Measurements from ENCODE around the gene LCA5L. TPM values are rescaled to one million over a fixed set of nuclear protein-coding genes. Genes with fewer than 3 reads are reported as not detected.
A peak's percentile ranks its signal among the peaks of the same experiment; 100 is the strongest.
"Not testable (repeated sequence)": the region's sequence is repeated elsewhere in the genome, so short reads cannot be mapped to it uniquely, and the experiment has no call there.

The LCA5L gene
- polyA plus RNA-seq, 4 donors: 3.8 to 8.2 (median 4.4) TPM

GRCh38 chr21:39388811-39389155 is 56.8 kb downstream of the LCA5L start:
- DNase-seq (ENCODE audit: low read depth in 4 of 4, low spot score in 3 of 4): no peak

- DNase-seq (ENCODE audit: low read depth in 4 of 4, low spot score in 3 of 4): peak in 3 of 4 donors; percentile 61 to 72 (median 71)
Measured at GRCh38 chr21:39388038-39388810, 57.4 kb downstream of the LCA5L start.

GRCh38 chr21:39387461-39388037 is 58.0 kb downstream of the LCA5L start:
- DNase-seq (ENCODE audit: low read depth in 4 of 4, low spot score in 3 of 4): peak; percentile 67 to 79 (median 76)

GRCh38 chr21:39386899-39387298 is 58.7 kb downstream of the LCA5L start:
- no peak for DNase-seq (ENCODE audit: low read depth in 4 of 4, low spot score in 3 of 4)

- DNase-seq (ENCODE audit: low read depth in 4 of 4, low spot score in 3 of 4): no peak
Measured at GRCh38 chr21:39386194-39386593, 59.4 kb downstream of the LCA5L start.

DNA sequence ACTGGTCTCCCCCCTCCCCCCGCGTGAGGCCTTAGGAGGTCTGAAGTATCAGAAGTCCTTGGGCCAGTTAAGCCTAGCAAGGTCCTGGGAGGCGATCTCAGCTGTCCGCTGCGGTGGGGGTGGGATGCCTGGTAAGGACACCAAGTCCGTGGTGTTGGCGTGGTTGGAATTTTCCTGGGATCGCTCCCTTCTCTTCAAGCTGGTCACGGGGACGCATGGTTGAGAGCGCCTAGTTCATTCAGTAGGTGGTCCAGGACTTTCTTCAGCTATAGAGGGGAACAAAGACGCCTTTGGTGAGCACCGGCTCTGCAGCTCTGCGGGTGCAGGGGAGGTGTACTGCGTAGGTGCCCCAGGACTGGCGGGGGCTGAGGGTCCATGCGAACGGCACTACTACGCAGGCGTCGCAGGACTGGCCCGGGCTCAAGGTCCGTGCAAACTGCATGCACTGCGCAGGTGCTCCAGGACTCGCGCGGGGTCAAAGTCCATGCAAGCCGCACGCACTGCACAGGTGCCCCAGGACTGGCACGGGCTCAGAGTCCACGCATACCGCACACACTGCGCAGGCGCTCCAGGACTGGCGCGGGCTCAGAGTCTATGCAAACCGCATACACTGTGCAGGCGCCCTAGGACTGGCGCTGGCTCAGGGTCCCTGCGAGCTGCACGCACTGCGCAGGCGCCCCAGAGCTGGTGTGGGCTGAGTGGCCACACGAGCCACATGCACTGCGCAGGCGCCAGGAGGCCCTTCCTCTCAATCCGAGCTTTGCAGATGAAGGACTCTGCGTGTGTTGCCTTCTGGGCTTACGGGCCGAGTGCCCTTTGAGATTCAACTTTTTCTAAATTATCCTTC is 60.1 kb downstream of the LCA5L start:
- DNase-seq (ENCODE audit: low read depth in 4 of 4, low spot score in 3 of 4): peak in 2 of 4 donors; percentile 59 to 73

GRCh38 chr21:39384674-39385298 is 60.8 kb downstream of the LCA5L start:
- DNase-seq (ENCODE audit: low read depth in 4 of 4, low spot score in 3 of 4): no peak

DNA sequence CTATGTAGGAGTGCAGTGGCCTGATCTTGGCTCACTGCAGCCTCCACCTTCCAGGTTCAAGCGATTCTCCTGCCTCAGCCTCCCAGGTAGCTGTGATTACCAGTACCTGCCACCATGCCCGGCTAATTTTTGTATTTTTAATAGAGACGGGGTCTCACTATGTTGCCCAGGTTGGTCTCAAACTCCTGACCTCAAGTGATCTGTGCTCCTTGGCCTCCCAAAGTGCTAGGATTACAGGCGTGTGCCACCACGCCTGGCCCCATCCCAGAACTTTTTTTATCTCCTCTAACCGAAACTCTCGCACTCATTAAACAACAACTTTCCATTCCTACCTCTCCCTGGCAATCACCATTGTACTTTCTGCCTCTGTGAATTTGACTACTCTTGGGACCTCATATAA is 63.5 kb downstream of the LCA5L start:
- not testable (repeated sequence) for DNase-seq (ENCODE audit: low read depth in 4 of 4, low spot score in 3 of 4)

- no peak for DNase-seq (ENCODE audit: low read depth in 4 of 4, low spot score in 3 of 4)
Measured at GRCh38 chr21:39381009-39381408, 64.6 kb downstream of the LCA5L start.

- DNase-seq (ENCODE audit: low read depth in 4 of 4, low spot score in 3 of 4): peak; percentile 84 to 87 (median 85)
Measured at GRCh38 chr21:39379986-39380891, 65.3 kb downstream of the LCA5L start.

DNA sequence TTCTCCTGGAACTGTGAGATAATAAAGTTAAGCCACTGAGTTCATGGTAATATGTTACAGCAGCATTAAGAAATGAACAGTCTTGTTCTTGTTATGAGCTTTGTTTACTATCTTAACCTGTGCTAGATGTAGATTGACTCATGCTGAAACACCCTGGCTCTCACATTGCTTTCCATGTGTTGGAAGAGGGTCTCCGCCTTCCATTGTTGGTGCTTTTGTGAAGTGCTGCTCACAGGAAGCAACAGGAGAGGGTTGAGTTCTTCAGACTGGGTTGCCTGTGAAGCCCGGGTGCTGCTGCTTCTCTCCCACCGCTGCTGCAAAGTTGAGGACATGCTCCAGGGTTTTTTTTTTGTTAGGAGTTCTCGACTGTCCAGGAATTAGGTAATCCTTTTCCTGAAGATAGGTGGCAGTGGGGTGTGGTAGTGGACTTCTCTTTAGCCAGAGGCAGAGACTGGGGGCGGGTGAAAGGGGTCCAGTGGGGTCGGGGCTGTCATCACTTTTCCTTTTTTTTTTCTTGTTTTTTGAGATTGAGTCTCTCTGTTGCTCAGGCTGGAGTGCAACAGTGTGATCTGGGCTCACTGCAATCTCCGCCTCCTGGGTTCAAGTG is 68.0 kb downstream of the LCA5L start:
- DNase-seq (ENCODE audit: low read depth in 4 of 4, low spot score in 3 of 4): no peak

DNA sequence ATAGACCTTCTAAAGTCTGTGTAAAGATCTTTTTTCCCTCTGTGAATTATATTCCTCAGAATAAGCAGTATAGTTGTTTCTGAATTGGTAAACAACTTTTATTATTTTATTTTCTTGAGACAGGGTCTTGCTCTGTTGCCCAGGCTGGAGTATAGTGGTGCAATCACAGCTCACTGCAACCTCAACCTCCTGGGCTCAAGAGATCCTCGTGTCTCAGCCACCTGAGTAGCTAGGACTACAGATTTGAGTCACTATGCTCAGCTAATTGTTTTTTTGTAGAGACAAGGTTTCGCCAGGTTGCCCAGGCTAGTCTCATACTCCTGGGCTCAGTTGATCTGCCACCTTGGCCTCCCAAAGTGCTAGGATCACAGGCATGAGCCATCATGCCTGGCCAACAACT is 70.1 kb downstream of the LCA5L start:
- DNase-seq (ENCODE audit: low read depth in 4 of 4, low spot score in 3 of 4): no peak

- no peak for DNase-seq (ENCODE audit: low read depth in 4 of 4, low spot score in 3 of 4)
Measured at GRCh38 chr21:39374046-39374445, 71.5 kb downstream of the LCA5L start.

- no peak for DNase-seq (ENCODE audit: low read depth in 4 of 4, low spot score in 3 of 4)
Measured at GRCh38 chr21:39373634-39374033, 71.9 kb downstream of the LCA5L start.

GRCh38 chr21:39369896-39370288 is 75.7 kb downstream of the LCA5L start:
- DNase-seq (ENCODE audit: low read depth in 4 of 4, low spot score in 3 of 4): not testable (repeated sequence)

DNA sequence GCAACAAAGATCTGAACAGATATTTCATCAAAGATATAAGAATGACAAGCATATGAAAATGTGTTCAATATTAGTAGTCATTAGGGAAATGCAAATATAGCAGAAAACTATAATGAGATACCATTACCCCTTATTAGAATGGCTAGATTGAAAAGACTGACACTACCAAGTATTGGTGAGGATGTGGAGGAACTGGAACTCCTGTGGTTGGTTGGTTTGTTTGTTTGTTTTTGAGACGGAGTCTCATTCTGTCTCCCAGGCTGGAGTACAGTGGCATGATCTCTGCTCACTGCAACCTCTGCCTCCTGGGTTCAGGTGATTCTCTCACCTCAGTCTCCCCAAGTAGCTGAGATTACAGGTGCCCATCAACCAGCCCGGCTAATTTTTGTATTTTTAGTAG is 77.8 kb downstream of the LCA5L start:
- no peak for DNase-seq (ENCODE audit: low read depth in 4 of 4, low spot score in 3 of 4)

GRCh38 chr21:39366563-39366962 is 79.0 kb downstream of the LCA5L start:
- DNase-seq (ENCODE audit: low read depth in 4 of 4, low spot score in 3 of 4): no peak

DNA sequence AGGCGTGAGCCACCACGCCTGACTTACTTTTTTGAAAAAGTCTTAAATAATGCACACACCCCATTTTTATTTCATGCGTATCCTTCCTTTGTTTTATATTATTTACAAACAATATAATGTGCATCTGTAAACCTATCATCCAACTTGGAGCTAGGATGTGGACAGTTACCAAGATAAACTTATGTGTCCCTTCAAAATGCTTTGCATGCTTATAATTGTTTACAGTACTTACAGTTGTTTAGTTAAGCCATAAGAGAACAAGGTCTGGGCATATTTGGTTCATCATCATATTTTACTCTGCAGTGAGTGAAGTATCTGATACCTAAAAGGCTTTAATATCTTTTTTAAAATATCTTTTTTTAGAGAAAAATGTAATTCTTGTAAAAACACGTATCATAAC is 80.6 kb downstream of the LCA5L start:
- no peak for DNase-seq (ENCODE audit: low read depth in 4 of 4, low spot score in 3 of 4)
